Fibroblast of pulmonary artery (primary cell): Measurements from ENCODE around the gene TSACC.
"Not testable (repeated sequence)": the region's sequence is repeated elsewhere in the genome, so short reads cannot be mapped to it uniquely, and the experiment has no call there.

Source experiments
- DNase-seq: peaks from one replicate; pipeline ENCODE4 v3.0.0-alpha.2; 2010; ENCODE audit warnings: low read depth
- H3K4me3 ChIP-seq: replicated peaks from 2 replicates; pipeline ENCODE4 v1.5.1; 2011; ENCODE audit warnings: low read depth, mild to moderate bottlenecking, control low read depth, low read length, moderate library complexity
- CTCF ChIP-seq: IDR thresholded peaks from 2 replicates; pipeline ENCODE4 v1.5.1; 2011; ENCODE audit warnings: mild to moderate bottlenecking, control low read depth, low read length, inconsistent platforms; ENCODE audit errors: missing control alignments

The TSACC gene

DNA sequence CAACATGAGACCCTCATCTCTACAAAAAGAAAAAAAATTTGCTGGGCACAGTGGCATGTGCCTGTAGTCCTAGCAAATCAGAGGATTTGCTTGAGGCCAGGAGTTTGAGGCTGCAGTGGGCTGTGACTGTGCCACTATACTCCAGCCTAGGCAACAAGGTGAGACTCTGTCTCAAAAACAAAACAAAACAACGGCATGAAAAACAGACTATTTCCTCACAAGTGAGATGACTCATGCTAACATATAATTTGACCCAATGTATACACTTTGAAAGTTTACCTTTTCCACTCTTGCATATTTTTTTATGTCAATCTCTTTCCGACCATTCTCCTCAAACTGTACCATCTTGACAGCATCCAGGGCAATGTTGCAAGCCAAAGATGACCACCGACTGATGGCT, 17.8 kb upstream of the TSACC start:
- no peak for TF ChIP-seq CTCF
- DNase-seq, result no peak
- no peak overlapping the region for H3K4me3 ChIP-seq

GRCh38 chr1:156323179-156323578, 15.1 kb upstream of the TSACC start:
- DNase-seq, result not testable (repeated sequence)

DNA sequence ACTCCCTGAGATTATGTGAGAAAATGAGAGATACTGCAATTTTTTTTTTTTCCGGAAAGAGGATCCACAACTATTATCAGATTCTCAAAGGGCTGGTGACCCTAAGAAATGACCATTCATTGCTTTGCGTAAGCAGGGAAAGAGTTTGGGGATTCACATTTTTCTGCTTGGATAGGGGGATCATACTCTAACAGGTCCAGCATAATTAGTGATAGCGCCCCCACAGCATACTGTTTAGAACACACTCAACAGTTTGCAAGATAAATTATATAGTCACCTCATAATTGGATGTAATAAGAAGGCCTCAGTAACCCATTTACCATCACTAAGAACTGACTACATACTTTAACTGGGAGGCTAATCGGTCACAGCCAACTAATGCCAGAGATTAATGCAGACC, 2.1 kb upstream of the TSACC start:
- peak; percentile 17 for TF ChIP-seq CTCF
- no peak for DNase-seq
- peak overlapping the region; percentile 96 for H3K4me3 ChIP-seq

More at GRCh38 chr1:156323179-156323578, 15.1 kb upstream of the TSACC start:
- not testable (repeated sequence) for H3K4me3 ChIP-seq

GRCh38 chr1:156337052-156337887, 1.1 kb upstream of the TSACC start:
- peak overlapping the region; percentile 96 for H3K4me3 ChIP-seq
- no peak for DNase-seq
- TF ChIP-seq CTCF, result no peak

- DNase-seq, result no peak
- no peak for TF ChIP-seq CTCF
- H3K4me3 ChIP-seq, result peak overlapping the region; percentile 96
Measured at GRCh38 chr1:156337888-156338179, 492 bp upstream of the TSACC start.

DNA sequence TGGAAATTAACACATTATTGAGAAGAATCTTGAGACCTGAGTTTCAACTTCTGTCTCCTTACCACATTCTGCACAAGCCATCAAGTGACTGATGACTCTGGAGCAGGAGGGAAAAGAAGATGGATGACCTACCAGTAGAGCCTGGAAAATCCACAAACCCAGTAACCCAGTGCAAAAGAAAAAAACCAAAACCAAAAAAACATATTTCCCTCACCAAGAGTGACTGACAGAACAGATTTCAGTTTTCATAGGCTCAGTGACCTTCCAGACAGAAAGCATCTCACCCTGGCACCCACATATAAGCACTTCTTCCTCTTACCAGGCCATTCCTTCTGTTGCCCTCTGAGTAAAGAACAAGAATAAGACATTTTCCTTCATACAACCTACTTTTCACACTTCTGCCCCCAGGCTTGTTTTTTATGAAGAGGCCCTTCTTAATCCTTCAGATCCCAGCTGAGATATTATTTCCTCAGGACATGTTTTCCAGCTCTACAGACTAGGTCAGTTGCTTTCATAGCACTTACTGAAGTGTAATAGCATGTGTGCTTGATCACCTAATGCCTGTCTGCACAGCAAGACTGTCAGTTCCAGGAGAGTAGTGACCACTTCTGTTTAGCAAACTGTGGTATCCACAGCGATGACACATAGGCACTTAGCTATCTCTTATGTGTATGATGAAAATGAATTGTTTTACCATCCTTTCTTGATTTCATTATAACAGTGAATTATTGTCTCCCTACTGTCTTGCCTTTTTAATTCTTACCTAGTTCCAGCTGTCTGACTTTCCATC, 4.0 kb downstream of the TSACC start:
- TF ChIP-seq CTCF, result no peak
- no peak overlapping the region for H3K4me3 ChIP-seq
- no peak for DNase-seq

- TF ChIP-seq CTCF, result no peak
- no peak overlapping the region for H3K4me3 ChIP-seq
- DNase-seq, result no peak
Measured at GRCh38 chr1:156344409-156344808, 6.1 kb downstream of the TSACC start.

DNA sequence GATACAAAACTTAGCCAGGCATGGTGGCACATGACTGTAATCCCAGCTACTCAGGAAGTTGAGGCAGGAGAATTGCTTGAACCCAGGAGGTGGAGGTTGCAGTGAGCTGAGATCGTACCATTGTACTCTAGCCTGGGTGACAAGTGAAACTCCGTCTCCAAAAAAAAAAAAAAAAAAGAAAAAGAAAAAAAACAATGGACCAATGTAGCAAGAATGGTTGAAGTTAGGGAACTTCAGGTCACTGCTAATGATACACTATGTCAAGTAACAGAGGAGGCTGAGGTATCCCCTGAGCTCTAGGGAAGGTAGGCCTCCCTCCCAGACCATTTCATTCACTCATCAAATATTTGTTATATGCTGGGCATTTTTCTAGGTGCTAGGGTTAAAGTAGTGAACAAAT, 7.7 kb downstream of the TSACC start:
- H3K4me3 ChIP-seq, DNase-seq: not testable (repeated sequence)
